K562 (cell line): ENCODE measurements around the gene CHRM4. TPM values are rescaled to one million over a fixed set of nuclear protein-coding genes. Genes with fewer than 3 reads are reported as not detected.
A peak's percentile ranks its signal among the peaks of the same experiment; 100 is the strongest.

Experiments
- ATAC-seq: fragments of 200-7000 bp; cut with Tn5 transposase; 3 replicates; pipeline ENCODE4 v1.9.1; 2020; ENCODE audit warnings: moderate library complexity
- BruUV-seq: library from RNA; stranded (reverse); fragments of 400-500 nt; replicated peaks from 2 replicates; lab custom pipeline; 2021; lab: Mats Ljungman, UMichigan
- CTCF ChIA-PET: fragments of 300-600 bp; formaldehyde crosslinking; extraction: SDS; loops from one replicate; lab custom pipeline; 2021; ENCODE audit warnings: low intra/inter-chr PET ratio; lab: Yijun Ruan, JAX
- POLR2A ChIA-PET: fragments of 300-600, 350-650 bp; sonication (Branson Sonifier 250); formaldehyde crosslinking; extraction: SDS; loops from one replicate; lab custom pipeline; 2021; ENCODE audit warnings: antibody characterized with exemption, inconsistent platforms; lab: Yijun Ruan, JAX
- DNase-seq, 4 experiments: peaks; one replicate each; pipeline versions ENCODE4 v3.0.0 to v3.0.0-alpha.2; 2011 to 2018; ENCODE audit warnings: low spot score in 3 of 4, mixed read lengths in 3 of 4; ENCODE audit errors: extremely low read depth in 1 of 4
- FAIRE-seq: peaks from 2 replicates; lab custom pipeline; 2011; peaks lifted over from hg19 to GRCh38; lab: Jason Lieb, UNC
- H2AFZ ChIP-seq: 2 replicates; pipeline ENCODE4 v1.6.0; 2011; ENCODE audit warnings: low read depth, low read length, control low read depth, inconsistent platforms
- H3K27ac ChIP-seq: fragments of 200-600 bp; 3 replicates; pipeline ENCODE4 v1.8.0; 2011; ENCODE audit warnings: low read depth, mild to moderate bottlenecking, control low read depth, inconsistent platforms, low read length, moderate library complexity, mixed read lengths; ENCODE audit errors: extremely low read depth
- H3K27me3 ChIP-seq, 2 experiments: fragments of 300-600 bp in 1 of 2; 2 replicates in 1 of 2; 3 replicates in 1 of 2; pipeline versions ENCODE4 v1.6.0 to v1.8.0; 2011; ENCODE audit warnings: inconsistent platforms in 2 of 2, low read length in 2 of 2, mild to moderate bottlenecking in 1 of 2, mixed read lengths in 1 of 2, moderate library complexity in 1 of 2; ENCODE audit not compliant: control insufficient read depth in 2 of 2, insufficient read depth in 2 of 2
- H3K36me3 ChIP-seq: fragments of 300-600 bp; 3 replicates; pipeline ENCODE4 v1.8.0; 2011; ENCODE audit warnings: mild to moderate bottlenecking, low read length, inconsistent platforms; ENCODE audit not compliant: control insufficient read depth, insufficient read depth
- H3K4me1 ChIP-seq, 2 experiments: fragments of 200-600 bp in 1 of 2; replicated peaks in 1 of 2; 2 replicates in 1 of 2; 3 replicates in 1 of 2; pipeline versions ENCODE4 v1.5.1 to v1.8.0; 2011; ENCODE audit warnings: inconsistent platforms in 2 of 2, low read length in 2 of 2, mild to moderate bottlenecking in 1 of 2, mixed read lengths in 1 of 2, moderate library complexity in 1 of 2; ENCODE audit not compliant: control insufficient read depth in 2 of 2, insufficient read depth in 2 of 2
- H3K4me2 ChIP-seq: 2 replicates; pipeline ENCODE4 v1.6.1; 2011; ENCODE audit warnings: low read length, control low read depth, inconsistent platforms, mixed read lengths; ENCODE audit not compliant: insufficient read depth
- H3K4me3 ChIP-seq: fragments of 200-600 bp; sonication (generic), shearing (Covaris generic); 2 replicates; pipeline ENCODE4 v1.5.1; 2016; ENCODE audit warnings: control low read depth, inconsistent platforms
- H3K79me2 ChIP-seq: fragments of 200-600 bp; 3 replicates; pipeline ENCODE4 v1.8.0; 2011; ENCODE audit warnings: low read length, inconsistent platforms; ENCODE audit not compliant: control insufficient read depth, insufficient read depth
- H3K9ac ChIP-seq, 2 experiments: 2 replicates each; pipeline versions ENCODE4 v1.6.0 to v1.6.1; 2011; ENCODE audit warnings: low read depth in 2 of 2, low read length in 2 of 2, control low read depth in 1 of 2, inconsistent platforms in 1 of 2, mild to moderate bottlenecking in 1 of 2, mixed read lengths in 1 of 2; ENCODE audit not compliant: insufficient read depth in 1 of 2
- H3K9me1 ChIP-seq: one replicate; pipeline ENCODE4 v1.6.0; 2011; ENCODE audit warnings: inconsistent platforms, mild to moderate bottlenecking, low read length, moderate library complexity; ENCODE audit not compliant: control insufficient read depth, insufficient read depth
- H3K9me3 ChIP-seq: replicated peaks from 2 replicates; pipeline ENCODE4 v1.5.1; 2011; ENCODE audit warnings: low read depth, low read length, inconsistent platforms; ENCODE audit not compliant: control insufficient read depth, insufficient read depth
- H4K20me1 ChIP-seq: replicated peaks from 2 replicates; pipeline ENCODE4 v1.6.1; 2011; ENCODE audit warnings: low read length, inconsistent platforms, mixed read lengths; ENCODE audit not compliant: control insufficient read depth, insufficient read depth
- BCLAF1 ChIP-seq, 2 experiments: fragments of 450-650 bp in 1 of 2; IDR thresholded peaks; 2 replicates each; pipeline ENCODE4 v1.6.1; 2011 to 2017; ENCODE audit warnings: low read depth in 2 of 2, antibody characterized with exemption in 1 of 2, borderline replicate concordance in 1 of 2, low read length in 1 of 2, mild to moderate bottlenecking in 1 of 2, mixed read lengths in 1 of 2; ENCODE audit not compliant: control insufficient read depth in 1 of 2
- DIDO1 ChIP-seq: fragments of 450-650 bp; IDR thresholded peaks from 2 replicates; pipeline ENCODE4 v1.6.1; 2016; ENCODE audit warnings: low read depth, missing biosample characterization, missing genetic modification characterization
- DLX4 ChIP-seq: fragments of 250-450 bp; sonication (Bioruptor Pico); IDR thresholded peaks from 2 replicates; pipeline ENCODE4 v1.6.1; 2021; ENCODE audit warnings: mild to moderate bottlenecking
- FOSL1 ChIP-seq: fragments of 200-800 bp; sonication (Bioruptor generic); conservative IDR thresholded peaks from 2 replicates; pipeline ENCODE4 v1.6.1; 2016; ENCODE audit warnings: missing genetic modification characterization, missing compliant biosample characterization
- MYC ChIP-seq, 2 experiments: fragments of 250-450 bp in 1 of 2; sonication (Bioruptor Pico) in 1 of 2; IDR thresholded peaks; 2 replicates each; pipeline versions ENCODE4 v1.5.1 to v1.6.1; 2012 to 2021; ENCODE audit warnings: low read depth in 2 of 2, borderline replicate concordance in 1 of 2, improper control_type of control experiment in 1 of 2, low read length in 1 of 2, mild to moderate bottlenecking in 1 of 2, moderate library complexity in 1 of 2
- TFE3 ChIP-seq: fragments of 450-650 bp; formaldehyde crosslinking; IDR thresholded peaks from 2 replicates; pipeline ENCODE4 v1.4.0; 2020; ENCODE audit warnings: mild to moderate bottlenecking, mixed read lengths
- WHSC1 ChIP-seq: IDR thresholded peaks from one replicate; pipeline ENCODE4 v1.6.1; 2012; ENCODE audit warnings: low read length, control low read depth, inconsistent platforms
- ZKSCAN1 ChIP-seq: fragments of 150-350 bp; IDR thresholded peaks from 2 replicates; pipeline ENCODE4 v1.6.1; 2016; ENCODE audit warnings: low read depth, low read length
- ZNF263 ChIP-seq: sonication (generic); formaldehyde crosslinking; IDR thresholded peaks from 2 replicates; pipeline ENCODE4 v1.8.0; 2022; ENCODE audit warnings: mild to moderate bottlenecking, missing genetic modification reagents, borderline replicate concordance
- ZNF384 ChIP-seq: IDR thresholded peaks from 2 replicates; pipeline ENCODE4 v1.6.1; 2012; ENCODE audit warnings: low read depth, low read length, improper control_type of control experiment
- WGBS: fragments of 100-300 bp; shearing (Covaris generic); methylation state at CpG from one replicate; pipeline ENCODE4 v1.1.6; 2016; ENCODE audit warnings: low coverage, mixed read lengths; ENCODE audit not compliant: insufficient coverage; ENCODE audit errors: missing lambda C conversion rate; 5-methylcytosine and 5-hydroxymethylcytosine counted together
- in situ Hi-C: fragments of 300-500 bp; cut with MboI; formaldehyde crosslinking; loops from 4 replicates; pipeline ENCODE4 v1.15.0; 2018; ENCODE audit warnings: inconsistent platforms, mixed read lengths
- intact Hi-C: fragments of 100-400 bp; cut with micrococcal nuclease; formaldehyde crosslinking; loops from 2 replicates; pipeline ENCODE4 v1.14.2; 2022
- polyA plus RNA-seq, 8 experiments: library from polyadenylated mRNA; depleted of rRNA in 4 of 8; stranded (reverse) in 5 of 8; unstranded in 3 of 8; fragments of >200 nt; fragmentation: Nextera tagmentation in 2 of 8; fragmentation: Illumina TruSeq in 1 of 8; extraction: Ambion mirVana in 2 of 8; extraction: Trizol in 1 of 8; gene quantifications; 2 replicates each; pipeline versions ENCODE4 v1.2.1 to v1.2.3, GENCODE V29; 2011 to 2014; ENCODE audit warnings: inconsistent platforms in 1 of 8, missing spikeins in 1 of 8
- total RNA-seq, 7 experiments: library from RNA; depleted of rRNA in 6 of 7; stranded (reverse); fragments of >200 nt in 6 of 7; fragmentation: Illumina TruSeq in 2 of 7; extraction: Trizol in 2 of 7; gene quantifications; 2 replicates each; pipeline versions ENCODE4 v1.2.1 to v1.2.3, GENCODE V29; 2011 to 2021; ENCODE audit warnings: low replicate concordance in 1 of 7
- TF ChIP-seq, protein P1 (sequence below): fragments of 450-650 bp; conservative IDR thresholded peaks from 2 replicates; pipeline ENCODE4 v1.6.1; 2016; ENCODE audit warnings: missing genetic modification characterization, low read depth, mild to moderate bottlenecking, missing compliant biosample characterization, moderate library complexity
- TF ChIP-seq, protein P2 (sequence below): fragments of 250-450 bp; sonication (Bioruptor Pico); IDR thresholded peaks from 2 replicates; pipeline ENCODE4 v1.8.0; 2021; ENCODE audit warnings: mild to moderate bottlenecking, moderate library complexity

Gene CHRM4
- total and polyA plus RNA-seq, 9 of the 15 experiments (the other 6 are each of a cell fraction or from before 2014, with no cell fraction given), result 0.22 to 1.3 (median 0.40) TPM; not detected in 2

GRCh38 chr11:46387456-46387855 is 4.1 kb downstream of the CHRM4 start (continued):
- TF ChIP-seq, protein P1, sequence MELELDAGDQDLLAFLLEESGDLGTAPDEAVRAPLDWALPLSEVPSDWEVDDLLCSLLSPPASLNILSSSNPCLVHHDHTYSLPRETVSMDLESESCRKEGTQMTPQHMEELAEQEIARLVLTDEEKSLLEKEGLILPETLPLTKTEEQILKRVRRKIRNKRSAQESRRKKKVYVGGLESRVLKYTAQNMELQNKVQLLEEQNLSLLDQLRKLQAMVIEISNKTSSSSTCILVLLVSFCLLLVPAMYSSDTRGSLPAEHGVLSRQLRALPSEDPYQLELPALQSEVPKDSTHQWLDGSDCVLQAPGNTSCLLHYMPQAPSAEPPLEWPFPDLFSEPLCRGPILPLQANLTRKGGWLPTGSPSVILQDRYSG (tag), result no peak
- TF ChIP-seq BCLAF1 (IDR thresholded peaks at IDR 0.05; ENCODE audit: borderline replicate concordance in 1 of 2, control insufficient read depth in 1 of 2, low read depth in 2 of 2, low read length in 1 of 2) (no peak), DLX4 (CRISPR knock-in tag) (no peak), ZNF263 (no peak)

DNA sequence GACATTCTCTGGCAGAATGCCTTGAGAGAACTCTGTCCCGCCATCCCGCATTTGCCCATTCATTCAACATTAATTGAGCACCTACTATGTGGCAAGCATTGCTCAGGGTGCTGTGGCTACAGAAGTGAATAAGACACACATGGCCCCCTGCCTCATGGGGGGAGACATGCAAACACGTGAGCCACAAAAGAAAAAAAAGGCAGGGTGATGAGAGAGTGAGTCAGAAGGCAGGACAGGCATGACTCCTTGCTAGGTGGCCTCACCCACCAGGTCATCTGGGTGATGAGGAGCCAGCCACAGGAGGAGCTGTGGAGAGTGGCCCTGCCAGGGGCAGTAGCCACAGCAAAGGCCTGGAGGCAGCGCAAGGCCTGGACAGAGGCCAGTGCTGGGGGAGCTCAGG is 4.9 kb downstream of the CHRM4 start:
- H3K27ac ChIP-seq, result no peak overlapping the region
- H3K4me2 ChIP-seq, result no peak overlapping the region
- peaks cover 27 to 83% of the 10 kb centered on the region in 2 experiments for H3K4me1 ChIP-seq
- WGBS, result 66% methylated on average over 4 of the region's 4 CpGs
- H3K9ac ChIP-seq, result no peak overlapping the region
- H3K4me3 ChIP-seq, result no peak overlapping the region
- no TSS peak for BruUV-seq
- DNase-seq (no peak), ATAC-seq (no peak), FAIRE-seq (no peak)
- intact Hi-C loops, result loop anchor here (5.0 kb wide), 1 partner anchor 231 kb away; the partner anchor contains the start of genes ATG13 and HARBI1
- ChIA-PET POLR2A (no interaction called here), CTCF (no interaction called here)
- in situ Hi-C loops, result no loop called here
- peaks cover 0 to 11% of the 10 kb centered on the region in 2 experiments; a peak in 1 of 5 replicates for H3K27me3 ChIP-seq
- H3K36me3 ChIP-seq, result peaks cover 17% of the 10 kb centered on the region; the same call in 1 of the 3 replicates
- no peaks in the 10 kb centered on the region; the same call in 1 of the 2 replicates for H4K20me1 ChIP-seq
- peaks cover 16% of the 10 kb centered on the region for H3K79me2 ChIP-seq
- peaks cover 7% of the 10 kb centered on the region for H3K9me1 ChIP-seq
- no peak overlapping the region for H2AFZ ChIP-seq
- no peaks in the 10 kb centered on the region for H3K9me3 ChIP-seq
- TF ChIP-seq MYC (IDR thresholded peaks at IDR 0.05; ENCODE audit: low read depth, low read length) (no peak), MYC (CRISPR knock-in tag; IDR thresholded peaks at IDR 0.05; ENCODE audit: borderline replicate concordance, low read depth) (no peak), FOSL1 (tag) (peak; percentile 34; the same call in 1 of the 2 replicates), ZKSCAN1 (peak; percentile 67; the same call in 1 of the 2 replicates), DIDO1 (tag) (no peak), WHSC1 (no peak), ZNF384 (0 out of 2 replicates have a peak, but pooled peaks have one; percentile 9), TFE3 (CRISPR knock-in tag) (no peak)
- TF ChIP-seq, protein P2, sequence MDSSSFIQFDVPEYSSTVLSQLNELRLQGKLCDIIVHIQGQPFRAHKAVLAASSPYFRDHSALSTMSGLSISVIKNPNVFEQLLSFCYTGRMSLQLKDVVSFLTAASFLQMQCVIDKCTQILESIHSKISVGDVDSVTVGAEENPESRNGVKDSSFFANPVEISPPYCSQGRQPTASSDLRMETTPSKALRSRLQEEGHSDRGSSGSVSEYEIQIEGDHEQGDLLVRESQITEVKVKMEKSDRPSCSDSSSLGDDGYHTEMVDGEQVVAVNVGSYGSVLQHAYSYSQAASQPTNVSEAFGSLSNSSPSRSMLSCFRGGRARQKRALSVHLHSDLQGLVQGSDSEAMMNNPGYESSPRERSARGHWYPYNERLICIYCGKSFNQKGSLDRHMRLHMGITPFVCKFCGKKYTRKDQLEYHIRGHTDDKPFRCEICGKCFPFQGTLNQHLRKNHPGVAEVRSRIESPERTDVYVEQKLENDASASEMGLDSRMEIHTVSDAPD (CRISPR knock-in tag), result no peak
